ENCODE measurements around the gene ATP13A5. TPM values are rescaled to one million over a fixed set of nuclear protein-coding genes. Genes with fewer than 3 reads are reported as not detected.

Gene ATP13A5
- total and polyA plus RNA-seq, 2 experiments from 2014 or later: not detected

- no peaks in the 10 kb centered on the region for H3K36me3 Mint-ChIP-seq (ENCODE audit: low read depth)
- Histone ChIP-seq H3K4me2 (no peak overlapping the region), H3K4me1 (ENCODE audit: insufficient read depth) (no peaks in the 10 kb centered on the region), H3K36me3 (ENCODE audit: insufficient read depth) (no peaks in the 10 kb centered on the region), H3F3A (replicated peaks; ENCODE audit: low read depth) (no peaks in the 10 kb centered on the region), H3K4me3 (no peak overlapping the region), H3K9me2 (ENCODE audit: insufficient read depth) (peaks cover 8% of the 10 kb centered on the region; the same call in 1 of the 2 replicates), H3K79me2 (replicated peaks; ENCODE audit: insufficient read depth) (no peaks in the 10 kb centered on the region), H3K27me3 (ENCODE audit: insufficient read depth) (no peaks in the 10 kb centered on the region), H2AFZ (no peak overlapping the region), H4K20me1 (replicated peaks; ENCODE audit: insufficient read depth) (no peaks in the 10 kb centered on the region), H3K27ac (ENCODE audit: low read depth) (no peak overlapping the region)
- H3K9me3 Mint-ChIP-seq: no peaks in the 10 kb centered on the region
- H3K4me3 Mint-ChIP-seq: no peak overlapping the region
- ATAC-seq (no peak), DNase-seq (ENCODE audit: low spot score) (no peak)
- TF ChIP-seq ZNF114 (CRISPR knock-in tag; IDR thresholded peaks at IDR 0.05) (no peak), ETS1 (IDR thresholded peaks at IDR 0.05) (no peak), REST (IDR thresholded peaks at IDR 0.05; ENCODE audit: unreplicated experiment) (no peak), ZNF331 (CRISPR knock-in tag; IDR thresholded peaks at IDR 0.05; ENCODE audit: low read depth) (no peak), STAT1 (IDR thresholded peaks at IDR 0.05; ENCODE audit: unreplicated experiment) (no peak), POLR2AphosphoS5 (IDR thresholded peaks at IDR 0.05; ENCODE audit: low read depth) (no peak), CREB1 (CRISPR knock-in tag; IDR thresholded peaks at IDR 0.05; ENCODE audit: low read depth) (no peak), EZH2phosphoT487 (IDR thresholded peaks at IDR 0.05; ENCODE audit: unreplicated experiment) (no peak), ZNF462 (CRISPR knock-in tag; IDR thresholded peaks at IDR 0.05) (no peak), CTCF (conservative IDR thresholded peaks at IDR 0.05; ENCODE audit: low read depth in 2 of 2) (no peak), NANOG (IDR thresholded peaks at IDR 0.05; ENCODE audit: borderline replicate concordance) (no peak), JUNB (IDR thresholded peaks at IDR 0.05; ENCODE audit: unreplicated experiment) (no peak), EZH2 (IDR thresholded peaks at IDR 0.05; ENCODE audit: low read depth, unreplicated experiment) (no peak)
- H3K4me1 Mint-ChIP-seq: peaks cover 7% of the 10 kb centered on the region; the same call in 2 of the 3 replicates
- no peaks in the 10 kb centered on the region for H3K27me3 Mint-ChIP-seq (ENCODE audit: insufficient read depth, low read depth, poor library complexity)
- no peak overlapping the region for H3K27ac Mint-ChIP-seq
Measured at GRCh38 chr3:193301433-193301832, 77.1 kb downstream of the ATP13A5 start.
